Bone marrow (tissue), 2 donors: ENCODE results near the gene POLDIP3.
"Not testable (repeated sequence)": the region's sequence is repeated elsewhere in the genome, so short reads cannot be mapped to it uniquely, and the experiment has no call there.

Source experiments
- DNase-seq, 2 donors: peaks; one replicate each; lab custom pipeline; 2025; lab: John Stamatoyannopoulos, UW

Gene POLDIP3

DNA sequence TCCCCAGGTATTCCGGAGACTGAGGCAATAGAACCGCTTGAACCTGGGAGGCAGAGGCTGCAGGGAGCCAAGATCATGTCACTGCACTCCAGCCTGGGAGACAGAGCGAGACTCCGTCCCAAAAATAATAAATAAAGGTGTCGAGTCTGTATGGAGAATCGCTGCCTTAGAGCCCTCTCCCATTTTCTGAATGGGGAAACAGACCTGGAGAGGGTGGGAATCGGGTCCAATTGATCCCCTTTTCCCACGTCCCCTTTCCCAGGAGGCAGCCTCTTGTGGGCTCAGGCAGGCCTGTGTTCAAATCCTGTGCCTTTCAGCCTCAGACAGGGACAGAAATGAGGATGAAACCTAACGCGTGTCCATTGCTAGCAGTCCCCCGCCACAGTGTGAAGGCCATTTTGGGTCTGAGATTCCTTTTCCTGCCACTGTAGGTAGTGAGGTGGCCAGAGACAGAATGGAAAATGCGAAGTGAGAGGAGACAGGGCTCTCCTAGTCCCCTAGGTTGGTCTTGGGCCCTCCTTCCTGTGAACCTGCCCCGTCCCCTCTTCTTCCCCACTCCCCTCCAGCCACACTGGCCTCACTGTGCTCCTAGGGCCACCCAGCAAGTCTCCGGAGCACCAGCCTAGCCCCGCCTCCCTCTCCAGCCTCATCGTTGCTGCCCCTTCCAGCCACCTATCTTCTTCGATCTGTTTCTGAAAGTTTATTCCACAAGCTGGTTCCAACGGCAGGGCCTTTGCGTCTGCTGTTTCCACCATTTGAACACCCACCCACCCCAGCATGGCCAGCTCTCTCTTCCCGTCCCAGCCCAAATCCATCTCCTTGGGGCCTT, 2.7 kb upstream of the POLDIP3 start:
- no peak for DNase-seq

DNA sequence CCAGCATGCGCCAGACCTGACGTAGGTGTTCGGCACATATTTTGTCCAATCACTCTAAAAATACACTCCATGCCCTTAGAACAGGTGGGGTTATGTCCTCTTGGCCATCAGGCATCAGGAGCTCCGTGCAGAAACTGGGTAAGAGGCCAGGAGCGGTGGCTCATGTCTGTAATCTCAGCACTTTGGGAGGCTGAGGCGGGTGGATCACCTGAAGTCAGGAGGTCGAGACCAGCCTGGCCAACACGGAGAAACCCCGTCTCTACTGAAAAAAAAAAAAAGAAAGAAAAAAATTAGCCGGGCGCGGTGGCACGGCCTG, 1.1 kb upstream of the POLDIP3 start:
- DNase-seq, result not testable (repeated sequence)

- peak; percentile 72 to 95 for DNase-seq
These were observed 593 bp upstream of the POLDIP3 start for GRCh38 chr22:42615092-42615859.

- peak in 1 of 2 donors; percentile 63 for DNase-seq
These were observed 796 bp downstream of the POLDIP3 start for GRCh38 chr22:42613872-42614301.

DNA sequence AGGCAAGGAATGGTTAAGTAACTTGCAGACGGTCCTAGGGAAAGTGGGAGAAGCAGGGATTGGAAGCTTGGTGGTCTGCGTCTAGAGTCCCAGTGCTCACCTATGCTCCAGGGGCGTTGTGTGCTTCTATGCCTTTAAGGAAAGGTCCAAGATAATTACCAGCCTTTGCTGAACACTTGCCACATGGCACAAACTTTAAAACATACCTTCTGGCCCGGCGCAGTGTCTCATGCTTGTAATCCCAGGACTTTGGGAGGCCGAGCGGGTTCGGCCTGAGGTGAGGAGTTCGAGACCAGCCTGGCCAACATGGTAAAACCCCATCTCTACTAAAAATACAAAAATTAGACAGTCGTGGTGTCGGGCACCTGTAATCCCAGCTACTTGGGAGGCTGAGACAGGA, 2.3 kb downstream of the POLDIP3 start:
- DNase-seq, result no peak

GRCh38 chr22:42611051-42611450, 3.6 kb downstream of the POLDIP3 start:
- no peak for DNase-seq

DNA sequence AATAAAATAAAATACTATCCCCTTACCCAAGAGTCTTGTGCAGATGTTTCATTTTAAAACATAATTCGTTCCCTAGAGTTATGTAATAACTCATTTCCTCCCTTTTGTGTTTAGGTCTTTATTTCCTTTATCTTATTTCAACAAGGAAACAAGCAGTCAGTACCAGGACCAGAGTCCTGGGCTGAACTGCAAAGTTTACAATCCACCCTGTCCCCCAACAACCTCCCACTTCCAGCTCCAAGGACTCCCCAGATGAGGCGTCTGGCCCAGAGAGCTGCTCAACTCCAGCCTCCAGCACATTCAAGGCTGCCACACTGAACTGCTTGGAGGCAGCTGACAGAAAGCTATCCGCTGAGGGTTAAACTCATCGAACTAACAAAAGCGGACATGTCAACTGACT, 4.5 kb downstream of the POLDIP3 start:
- no peak for DNase-seq

GRCh38 chr22:42608823-42609361, 5.8 kb downstream of the POLDIP3 start:
- no peak for DNase-seq

GRCh38 chr22:42608136-42608822, 6.4 kb downstream of the POLDIP3 start:
- no peak for DNase-seq

DNA sequence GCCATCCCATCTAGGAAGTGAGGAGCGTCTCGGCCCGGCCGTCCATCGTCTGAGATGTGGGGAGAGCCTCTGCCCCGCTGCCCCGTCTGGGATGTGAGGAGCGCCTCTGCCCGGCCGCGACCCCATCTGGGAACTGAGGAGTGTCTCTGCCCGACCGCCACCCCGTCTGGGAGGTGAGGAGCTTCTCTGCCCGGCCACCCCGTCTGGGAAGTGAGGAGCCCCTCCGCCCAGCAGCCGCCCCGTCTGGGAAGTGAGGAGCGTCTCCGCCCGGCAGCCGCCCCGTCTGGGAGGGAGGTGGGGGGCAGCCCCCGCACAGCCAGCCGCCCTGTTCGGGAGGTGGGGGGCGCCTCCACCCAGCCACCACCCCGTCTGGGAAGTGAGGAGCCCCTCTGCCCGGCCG, 7.0 kb downstream of the POLDIP3 start:
- DNase-seq, result not testable (repeated sequence)

DNA sequence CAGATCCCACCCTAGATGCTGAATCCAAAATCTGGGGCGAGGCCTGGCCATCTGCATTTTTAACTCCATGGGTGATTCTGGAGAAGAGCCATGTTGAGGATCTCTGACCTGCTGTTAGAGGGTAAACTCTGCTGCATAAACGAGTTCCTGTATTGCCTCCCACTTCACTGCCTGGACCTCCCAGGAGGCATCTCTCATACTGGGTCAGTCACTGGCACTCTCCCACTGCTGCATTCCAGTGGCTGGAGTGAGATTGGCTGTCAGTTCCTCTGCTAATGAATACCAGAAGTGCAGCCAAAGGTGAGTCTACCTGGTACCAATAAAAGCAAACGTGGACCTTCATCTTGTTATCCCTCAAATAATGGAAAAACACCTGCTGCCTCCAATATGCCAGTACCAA, 10.3 kb downstream of the POLDIP3 start:
- no peak for DNase-seq

DNA sequence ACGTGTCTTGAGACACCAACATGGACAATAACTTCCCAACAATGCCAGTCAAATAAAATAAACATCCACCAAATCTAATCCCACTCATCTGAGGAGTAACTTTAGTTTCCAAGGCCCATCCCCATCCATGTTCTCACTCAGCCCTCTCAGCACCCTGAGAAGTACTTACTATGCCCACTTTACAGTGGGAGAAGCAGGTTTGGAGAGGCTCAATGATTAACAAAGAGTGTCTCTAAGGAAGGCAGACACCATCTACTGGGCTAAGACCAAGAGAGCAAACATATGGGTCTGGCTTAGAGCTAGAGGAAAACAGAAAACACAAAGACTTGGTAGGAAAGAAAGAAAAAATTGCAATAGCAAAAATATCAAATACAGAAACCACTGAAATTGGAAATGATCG, 11.3 kb downstream of the POLDIP3 start:
- DNase-seq, result no peak

DNA sequence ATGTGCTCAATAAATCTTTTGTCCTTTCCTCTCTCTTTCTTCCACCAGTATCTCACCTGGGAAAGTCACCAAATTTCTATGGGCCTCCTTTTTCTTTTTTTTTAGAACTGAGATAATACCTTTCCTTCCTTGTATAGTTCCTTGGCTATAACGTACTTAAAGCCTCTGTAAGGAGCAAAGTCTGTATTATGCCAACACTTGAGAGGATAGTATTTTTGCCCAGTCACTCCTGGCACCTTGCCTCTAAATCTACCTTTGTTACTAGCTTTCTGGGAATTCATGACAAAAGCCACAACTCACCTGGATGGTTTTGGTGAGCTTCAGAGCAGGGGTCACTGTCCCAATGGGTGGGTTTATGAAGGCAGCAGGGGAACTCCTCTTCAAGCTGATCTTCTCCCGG, 12.2 kb downstream of the POLDIP3 start:
- no peak for DNase-seq

DNA sequence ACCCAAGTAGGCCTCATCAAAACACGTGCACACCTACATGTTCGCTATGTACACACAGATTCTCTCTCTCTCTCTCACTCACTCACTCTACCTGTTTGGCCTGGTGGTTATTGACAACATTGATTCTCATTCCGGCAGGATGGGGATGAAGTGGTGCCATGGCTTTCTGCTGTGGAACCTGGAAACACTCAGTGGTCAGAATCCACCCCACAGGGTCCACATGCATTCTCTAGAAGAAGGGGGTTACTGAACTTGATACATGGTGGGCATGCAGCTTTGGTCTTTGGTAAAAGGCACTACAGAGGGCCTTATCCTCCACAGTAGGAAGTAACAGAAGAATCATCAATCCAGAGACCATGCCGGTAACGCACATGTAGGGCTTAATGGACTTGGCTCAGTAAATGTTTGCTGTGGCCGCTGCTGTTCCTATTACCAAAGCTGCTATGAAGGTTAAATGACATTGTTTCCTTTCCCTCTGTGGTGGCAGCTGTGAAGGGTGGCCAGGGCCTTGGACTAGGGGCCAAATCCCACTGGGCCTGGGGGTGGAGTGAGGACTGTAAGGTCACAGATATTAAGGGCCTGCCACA, 12.7 kb downstream of the POLDIP3 start:
- DNase-seq, result no peak

DNA sequence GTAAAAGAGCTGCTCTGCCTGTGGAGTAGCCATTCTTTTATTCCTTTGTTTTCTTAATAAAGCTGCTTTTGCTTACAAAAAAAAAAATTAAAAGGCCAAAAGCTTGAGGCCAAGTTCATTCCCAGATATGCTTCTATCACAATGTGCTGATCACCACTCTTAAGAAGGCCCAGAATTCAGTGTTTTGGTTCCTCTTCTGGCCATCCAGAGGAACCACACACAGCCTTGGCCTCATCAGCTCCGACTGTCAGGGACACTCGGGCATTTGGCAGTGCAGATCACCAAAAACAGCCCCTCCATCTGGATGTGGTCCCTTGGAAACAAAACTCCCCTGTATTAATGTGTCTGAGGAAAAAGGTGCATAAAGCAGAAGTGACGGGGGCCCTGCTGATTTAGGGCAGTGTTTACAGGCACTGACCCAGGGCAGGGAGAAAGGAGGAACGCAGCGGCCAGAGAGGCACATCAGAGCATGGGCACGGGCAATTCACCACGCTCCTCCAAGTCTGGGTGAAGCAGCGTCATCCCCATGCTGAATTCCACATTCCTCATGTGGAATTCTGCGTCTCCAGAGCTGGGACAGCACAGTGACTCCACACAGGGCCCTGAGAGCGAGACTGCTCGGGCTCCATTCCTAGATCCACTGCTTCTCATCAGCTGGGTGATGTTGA, 17.7 kb downstream of the POLDIP3 start:
- DNase-seq, result no peak

- DNase-seq, result no peak
These were observed 18.3 kb downstream of the POLDIP3 start for GRCh38 chr22:42596336-42596735.

DNA sequence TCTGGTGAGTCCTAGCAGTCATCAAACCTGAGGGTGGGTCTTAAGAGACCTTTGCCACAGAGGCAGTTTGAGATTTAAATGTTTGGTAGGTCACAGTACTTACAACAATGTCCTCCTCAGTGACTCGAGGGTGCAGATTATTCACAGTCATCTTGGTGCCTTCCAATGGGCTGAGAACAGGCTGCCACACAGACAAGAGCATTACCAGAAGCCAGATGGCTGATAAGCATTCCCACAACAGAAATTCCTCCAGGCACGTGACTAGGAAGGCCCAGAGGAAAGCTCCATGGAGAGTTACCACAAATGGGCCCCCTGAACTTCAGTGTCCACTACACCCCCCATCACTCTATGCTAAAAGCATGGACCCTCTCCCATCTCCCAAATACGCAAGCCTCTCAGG, 19.2 kb downstream of the POLDIP3 start:
- DNase-seq, result no peak

GRCh38 chr22:42591987-42592386, 22.7 kb downstream of the POLDIP3 start:
- DNase-seq, result no peak

DNA sequence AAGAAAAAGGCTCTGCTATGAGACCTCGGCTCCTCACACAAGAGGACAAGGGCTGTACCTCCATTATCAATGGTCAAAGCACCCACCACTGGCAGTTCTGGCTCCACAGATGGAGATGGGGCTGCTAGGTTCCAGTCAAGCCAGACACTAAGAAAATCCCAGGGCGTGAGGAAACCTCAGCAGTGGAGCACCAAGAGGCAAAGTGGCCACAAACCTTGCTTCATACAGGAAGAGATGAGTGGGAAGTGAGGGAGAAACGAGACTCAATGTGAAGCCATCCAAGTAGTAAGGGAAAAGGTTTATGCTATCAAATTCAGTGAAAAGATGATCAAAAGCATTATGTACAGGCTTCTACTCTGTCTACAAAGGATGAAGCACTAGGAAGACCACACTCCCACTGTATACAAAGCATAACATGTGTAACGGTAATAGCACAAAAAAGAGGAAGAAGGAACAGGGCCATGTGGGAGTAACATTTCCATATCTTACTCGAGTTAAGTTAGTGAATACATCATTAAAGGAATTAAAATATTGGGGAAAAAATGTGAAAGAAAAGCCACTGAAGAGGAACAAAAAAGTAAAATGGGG, 27.0 kb downstream of the POLDIP3 start:
- peak in 1 of 2 donors; percentile 2 for DNase-seq

GRCh38 chr22:42586381-42586780, 28.3 kb downstream of the POLDIP3 start:
- no peak for DNase-seq

DNA sequence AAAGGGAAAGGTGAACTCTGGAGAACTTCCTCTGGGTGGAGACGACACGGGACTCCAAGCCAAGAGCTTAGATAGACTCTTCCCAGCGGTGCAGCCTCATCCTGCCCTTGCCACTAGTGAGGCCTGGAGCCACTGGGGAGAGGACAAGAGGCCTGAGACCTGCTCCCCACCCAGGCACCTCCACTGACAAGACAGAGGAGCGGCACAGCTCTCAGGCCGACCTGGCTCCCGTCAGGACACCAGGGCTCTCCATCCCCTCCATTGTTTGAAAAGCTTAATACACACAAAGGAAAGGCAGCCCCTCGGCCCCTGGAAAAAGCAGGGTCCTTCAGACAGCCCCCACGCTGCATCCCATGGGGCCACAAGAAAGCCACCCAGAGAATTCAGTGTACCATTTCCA, 29.6 kb downstream of the POLDIP3 start:
- no peak for DNase-seq
